Pulmonary artery endothelial cell (primary cell): ENCODE results near the gene SLX9. TPM values are rescaled to one million over a fixed set of nuclear protein-coding genes. Genes with fewer than 3 reads are reported as not detected.

ENCODE experiments used
- DNase-seq: peaks from one replicate; pipeline ENCODE4 v3.0.0-alpha.2; 2011; ENCODE audit warnings: low read depth, low spot score
- total RNA-seq: library from RNA; depleted of rRNA; stranded (reverse); fragments of >200 nt; gene quantifications from 2 replicates; pipeline ENCODE4 v1.2.3, GENCODE V29; 2014

SLX9 gene
- total RNA-seq, 1 donor from 2014 or later, result 33.6 TPM

DNA sequence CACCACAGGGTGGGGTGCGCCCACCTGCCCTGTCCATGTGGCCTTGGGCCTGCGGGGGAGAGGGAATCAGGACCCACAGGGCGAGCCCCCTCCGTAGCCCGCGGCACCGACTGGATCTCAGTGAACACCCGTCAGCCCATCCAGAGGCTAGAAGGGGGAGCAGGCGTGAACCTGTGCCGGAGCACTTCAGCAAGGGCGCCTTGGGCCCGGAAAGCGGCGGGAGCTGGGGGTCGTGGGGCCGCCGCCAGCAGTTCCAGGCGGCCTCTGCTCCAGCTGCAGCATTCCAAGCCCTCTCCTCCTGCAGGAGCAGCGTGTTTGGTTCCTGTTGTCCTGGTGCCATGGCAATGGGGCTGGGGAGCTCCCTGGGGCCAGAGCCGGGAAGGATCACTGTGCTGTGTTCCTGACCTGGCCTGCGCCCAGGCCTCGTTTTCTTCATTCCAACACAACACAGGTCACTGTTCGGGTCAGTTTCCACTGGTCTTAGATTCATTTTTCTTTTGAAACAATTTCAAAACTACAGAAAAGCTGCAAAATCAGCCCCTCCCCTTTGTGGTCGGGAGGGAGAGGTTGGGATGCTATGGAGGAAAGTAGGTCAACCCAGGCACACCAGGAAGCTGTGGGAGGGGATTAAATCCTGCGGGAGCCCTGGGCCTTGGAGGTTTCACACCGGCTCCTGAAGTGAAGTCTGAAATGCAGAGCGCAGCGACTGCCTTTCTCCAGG, 18.8 kb downstream of the SLX9 start:
- DNase-seq, result peak; percentile 75

DNA sequence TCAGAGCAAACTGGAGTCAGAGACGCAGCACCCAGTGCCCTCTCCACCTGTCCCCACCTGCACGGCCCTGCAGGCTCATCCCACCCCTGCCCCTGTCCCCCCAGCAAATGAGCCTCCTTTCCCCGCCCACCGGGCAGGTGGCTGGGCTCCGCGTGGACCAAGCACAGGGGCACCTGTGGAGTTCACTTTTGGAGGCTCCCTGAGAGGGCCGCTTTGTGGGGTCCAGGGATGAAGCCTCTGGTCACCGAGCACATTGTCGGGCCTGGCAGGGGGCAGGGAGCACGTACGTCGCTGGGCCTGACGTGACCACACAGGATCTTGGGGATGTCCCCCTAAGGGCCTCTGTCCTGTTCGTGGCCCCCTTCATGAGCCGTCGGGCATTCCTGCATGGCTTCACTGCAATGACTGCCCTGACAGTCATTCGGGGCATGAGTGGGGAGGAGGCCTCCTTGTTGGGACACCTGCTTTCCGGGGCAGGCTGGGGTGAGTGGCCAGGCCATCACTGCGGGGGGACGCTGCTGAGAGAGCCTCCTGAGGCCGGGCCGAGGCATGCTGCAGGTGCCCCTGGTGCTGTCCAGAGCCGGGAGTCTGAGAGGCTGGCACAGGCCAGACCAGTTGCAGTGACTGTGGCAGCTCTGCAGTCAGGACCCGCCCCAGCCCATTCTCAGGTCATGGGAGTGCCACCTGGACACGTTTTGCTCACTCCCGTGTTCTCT, 19.7 kb downstream of the SLX9 start:
- DNase-seq, result no peak

DNA sequence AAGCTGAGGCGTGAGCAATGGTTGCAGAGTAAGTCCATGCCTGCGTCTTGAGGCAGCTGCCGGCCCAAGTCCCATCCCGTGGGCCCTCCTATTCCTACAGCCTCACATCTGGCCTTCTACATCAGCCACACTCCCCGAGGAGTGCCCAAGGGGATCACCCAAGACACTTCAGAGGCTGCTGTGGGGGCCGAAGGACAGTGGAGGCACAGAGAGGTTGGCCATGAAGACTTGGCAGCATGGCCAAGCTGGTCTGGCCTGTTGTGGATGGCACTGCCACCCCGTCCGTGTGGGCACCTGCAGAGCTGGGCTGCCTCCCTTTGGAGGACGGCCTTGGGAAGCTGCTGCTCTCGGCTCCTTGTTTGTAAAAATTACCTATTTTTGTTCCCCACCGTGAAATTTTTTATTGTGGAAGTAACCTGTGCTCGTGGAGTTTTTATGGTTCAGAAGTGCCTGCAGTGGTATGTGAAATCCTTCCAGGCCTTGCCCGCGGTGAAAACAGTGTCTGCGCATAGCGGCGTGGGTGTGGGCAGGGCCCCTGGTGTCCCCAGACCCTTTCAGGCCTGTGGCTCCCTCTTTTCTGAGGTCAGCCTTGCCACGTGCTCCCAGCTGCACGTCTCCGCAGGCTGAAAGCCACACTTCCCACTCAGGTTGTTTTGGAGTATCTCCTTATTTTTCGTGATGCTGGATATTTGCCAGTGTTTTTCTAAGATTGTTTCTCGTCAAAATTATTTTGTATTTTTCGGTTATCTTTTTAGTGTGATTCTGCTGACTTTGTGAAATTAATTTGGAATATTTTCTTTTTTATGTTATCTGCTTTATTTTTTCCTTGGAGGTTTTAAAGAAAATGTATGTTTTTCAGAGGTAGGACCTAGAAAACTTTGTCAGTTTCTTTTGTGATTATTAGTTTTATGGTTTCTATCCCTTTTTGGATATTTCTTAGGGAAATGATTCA, 20.6 kb downstream of the SLX9 start:
- DNase-seq, result no peak

DNA sequence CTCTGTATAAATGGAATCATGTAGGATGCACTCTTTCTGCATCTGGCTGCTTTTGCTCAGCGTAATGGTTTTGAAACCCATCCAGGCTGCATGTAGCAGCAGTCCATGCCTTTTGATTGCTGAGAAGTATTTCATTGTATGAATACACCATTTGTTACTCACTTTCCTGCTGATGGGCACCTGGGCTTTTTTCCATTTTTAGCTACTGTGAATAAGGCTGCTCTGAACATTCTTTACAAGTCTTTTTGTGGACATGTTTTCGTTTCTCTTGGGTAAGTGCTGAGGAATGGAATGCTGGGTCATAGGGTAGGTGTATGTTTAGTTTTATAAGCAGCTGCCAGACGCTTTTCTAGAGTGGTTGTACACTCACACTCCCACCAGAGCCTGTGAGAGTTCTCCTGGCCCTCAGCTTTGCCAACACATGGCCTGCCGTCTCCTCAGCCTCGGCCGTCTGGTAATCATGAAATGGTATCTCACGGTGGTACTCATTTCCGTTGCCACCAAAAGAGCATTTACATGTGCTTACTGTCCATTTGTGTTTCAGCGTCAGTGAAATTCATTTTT, 22.7 kb downstream of the SLX9 start:
- peak; percentile 93 for DNase-seq

DNA sequence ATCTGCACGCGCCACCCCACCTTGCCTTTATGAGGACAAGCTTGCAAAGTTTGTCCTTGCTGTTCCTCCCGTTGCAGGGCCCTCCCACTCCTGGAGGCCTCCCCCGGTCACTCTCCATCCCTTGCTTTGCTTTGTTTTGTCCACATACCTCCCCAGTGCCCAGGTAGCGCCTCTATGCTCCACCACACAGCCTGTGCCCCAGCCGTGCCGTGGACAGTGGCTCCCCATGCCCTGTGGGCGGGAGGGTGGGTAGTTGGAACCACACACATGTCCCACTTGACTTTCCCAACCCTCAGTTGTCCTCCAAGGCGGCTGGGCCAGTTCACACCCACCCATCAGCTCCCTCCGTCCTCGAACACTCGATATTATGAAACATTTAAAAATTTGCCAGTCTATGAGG, 24.6 kb downstream of the SLX9 start:
- DNase-seq, result no peak

DNA sequence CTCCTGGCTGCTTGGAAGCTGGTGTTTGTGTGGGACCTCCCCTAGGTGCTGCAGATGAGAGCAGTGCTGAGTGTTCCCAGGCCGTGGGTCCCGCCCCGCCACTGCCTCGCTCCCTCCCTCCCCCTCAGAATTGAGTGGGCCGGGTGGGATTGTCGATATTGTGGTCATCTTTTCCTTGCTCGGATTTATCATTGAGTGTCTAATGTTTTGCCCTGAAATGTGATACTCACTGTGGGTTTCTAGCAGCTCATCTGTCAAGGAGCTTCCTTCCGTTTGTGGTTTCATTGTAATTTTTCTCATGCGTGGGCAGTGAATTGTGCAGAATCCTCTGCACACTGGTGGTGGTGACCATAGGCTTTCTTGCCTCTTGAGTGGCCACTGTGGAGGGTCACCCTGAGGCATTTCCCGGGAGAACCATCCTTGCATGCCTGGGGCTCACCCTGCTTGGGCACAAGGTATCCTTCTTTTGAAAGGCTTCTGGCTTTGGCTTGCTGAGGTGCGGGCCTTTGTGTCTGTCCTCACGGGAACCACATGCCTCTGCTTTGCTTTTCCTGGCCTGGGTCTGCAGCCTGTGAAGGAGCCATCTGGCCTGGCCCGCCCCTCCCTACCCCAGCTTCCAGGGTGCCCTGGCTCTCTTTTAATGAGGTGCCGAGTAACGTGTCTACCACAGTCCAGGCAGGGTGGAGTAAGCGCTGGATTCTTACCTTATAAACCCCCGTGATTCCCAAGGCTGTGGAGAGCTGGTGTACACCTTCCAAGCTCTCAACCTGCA, 25.6 kb downstream of the SLX9 start:
- DNase-seq, result no peak

DNA sequence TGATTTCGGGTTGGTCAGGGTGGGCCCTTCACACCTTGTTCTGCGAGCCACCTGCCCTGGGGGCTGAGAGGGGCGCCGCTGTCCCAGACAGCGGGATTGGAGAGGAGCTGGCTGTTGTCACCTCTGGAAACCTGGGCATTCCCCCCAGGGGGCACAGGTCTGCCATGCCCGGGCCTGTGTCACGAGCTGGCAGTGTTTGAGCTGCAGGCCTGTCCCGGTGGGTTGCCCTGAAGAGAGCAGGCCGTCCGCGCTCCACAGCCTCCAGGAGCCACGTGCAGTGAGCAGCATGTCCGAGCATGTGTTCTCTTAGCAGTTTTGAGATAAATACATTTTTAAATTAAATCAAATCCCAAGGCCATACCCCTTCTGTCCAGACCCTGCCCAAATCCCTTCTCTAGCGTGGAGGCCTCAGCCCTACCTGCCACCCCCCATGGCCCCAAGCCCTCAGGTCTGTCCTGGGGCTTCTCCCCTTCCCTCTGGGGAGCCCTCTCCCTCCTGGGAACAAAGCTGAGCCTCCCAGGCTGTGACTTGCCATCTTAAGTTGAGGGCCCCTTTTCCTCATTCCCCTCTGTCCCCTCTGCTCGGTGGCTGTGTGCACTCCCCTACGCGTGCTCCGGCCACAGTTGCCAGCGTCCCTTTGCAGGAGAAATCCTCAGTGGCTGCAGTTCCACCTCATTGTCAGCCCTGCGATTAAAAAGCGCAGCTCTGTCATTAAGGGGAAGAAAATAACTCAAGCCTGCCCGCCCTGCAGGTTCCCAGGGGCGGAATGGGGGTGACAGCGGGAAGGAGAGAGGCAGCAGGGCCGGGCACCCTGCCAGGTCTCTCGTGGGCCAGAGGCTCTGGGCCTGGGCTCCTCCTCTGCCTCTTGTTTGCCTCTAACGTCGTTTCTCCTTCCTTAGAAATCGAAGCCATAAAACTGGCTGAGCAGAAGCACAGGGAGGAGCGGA, 26.6 kb downstream of the SLX9 start:
- no peak for DNase-seq

DNA sequence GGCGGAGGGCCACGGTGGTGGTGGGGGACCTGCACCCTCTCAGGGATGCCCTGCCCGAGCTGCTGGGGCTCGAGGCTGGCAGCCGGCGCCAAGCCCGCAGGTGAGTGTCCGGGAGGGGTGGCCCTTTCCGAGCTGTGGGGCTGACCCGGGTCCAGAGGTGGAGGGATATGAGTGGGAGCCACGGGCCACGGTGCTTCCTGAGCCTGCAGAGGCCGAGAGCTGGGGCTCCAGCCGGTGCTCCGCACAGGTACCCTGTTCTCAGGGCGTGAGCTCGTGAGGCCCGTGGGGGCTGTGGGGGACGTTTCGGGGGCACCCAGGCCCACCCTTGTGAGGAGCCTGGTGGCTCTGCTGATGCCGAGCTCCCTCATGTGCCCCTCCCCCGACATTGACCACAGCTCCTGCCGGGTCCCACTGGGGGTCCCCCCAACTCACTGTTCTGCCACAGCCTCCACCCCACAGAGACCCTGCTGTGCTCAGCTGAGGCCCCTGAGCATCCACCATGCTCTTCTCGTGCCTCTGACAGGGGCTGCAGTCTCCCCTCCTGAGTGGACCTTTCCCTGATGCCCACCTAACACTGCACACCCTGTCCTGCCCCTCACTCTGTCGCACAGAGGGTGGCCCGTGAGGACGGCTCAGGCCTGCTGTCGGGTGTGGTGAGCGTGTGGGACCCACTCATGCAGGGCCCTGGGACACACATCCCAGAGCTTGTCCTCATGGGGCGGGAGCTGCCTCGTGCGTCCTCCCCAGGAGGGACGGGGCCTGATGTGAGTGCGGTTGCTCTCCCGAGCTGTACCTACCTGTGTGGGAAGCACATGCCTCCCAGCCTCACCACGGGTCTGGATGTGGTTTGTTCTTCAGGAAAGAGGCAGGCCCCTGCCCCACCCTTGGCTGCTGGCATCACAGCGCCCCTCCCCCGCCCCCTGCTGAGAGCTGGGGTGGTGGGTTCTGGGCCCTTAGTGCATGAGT, 27.5 kb downstream of the SLX9 start:
- no peak for DNase-seq

DNA sequence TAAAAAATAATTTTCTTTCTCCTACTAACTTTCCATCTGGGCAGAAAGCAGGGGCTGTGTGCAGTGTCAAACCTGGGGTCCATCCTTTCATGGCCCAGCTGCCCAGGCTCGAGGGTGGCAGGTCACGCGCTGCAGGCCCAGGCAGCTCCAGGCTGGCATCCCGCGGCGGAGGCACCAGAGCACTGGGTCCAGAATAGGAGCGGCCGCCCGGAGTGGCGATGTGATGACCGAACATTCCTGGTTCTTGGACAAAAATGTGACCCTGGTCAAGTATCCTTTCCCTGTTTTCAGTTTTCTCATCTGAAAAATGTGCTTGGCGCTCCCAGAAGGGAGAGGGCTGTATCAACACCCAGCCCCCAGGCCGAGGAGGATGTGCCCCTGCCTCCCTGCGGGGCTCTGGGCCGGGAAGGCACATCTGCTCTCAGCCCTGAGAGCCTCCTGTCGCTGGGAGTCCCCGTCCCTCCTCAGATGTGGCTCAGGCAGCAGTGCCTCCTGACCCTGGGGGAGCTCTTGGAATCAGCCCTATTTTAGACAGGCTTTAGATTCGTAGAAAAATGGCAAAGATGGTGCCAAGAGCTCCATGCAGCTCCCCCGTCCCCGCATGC, 29.3 kb downstream of the SLX9 start:
- DNase-seq, result no peak

DNA sequence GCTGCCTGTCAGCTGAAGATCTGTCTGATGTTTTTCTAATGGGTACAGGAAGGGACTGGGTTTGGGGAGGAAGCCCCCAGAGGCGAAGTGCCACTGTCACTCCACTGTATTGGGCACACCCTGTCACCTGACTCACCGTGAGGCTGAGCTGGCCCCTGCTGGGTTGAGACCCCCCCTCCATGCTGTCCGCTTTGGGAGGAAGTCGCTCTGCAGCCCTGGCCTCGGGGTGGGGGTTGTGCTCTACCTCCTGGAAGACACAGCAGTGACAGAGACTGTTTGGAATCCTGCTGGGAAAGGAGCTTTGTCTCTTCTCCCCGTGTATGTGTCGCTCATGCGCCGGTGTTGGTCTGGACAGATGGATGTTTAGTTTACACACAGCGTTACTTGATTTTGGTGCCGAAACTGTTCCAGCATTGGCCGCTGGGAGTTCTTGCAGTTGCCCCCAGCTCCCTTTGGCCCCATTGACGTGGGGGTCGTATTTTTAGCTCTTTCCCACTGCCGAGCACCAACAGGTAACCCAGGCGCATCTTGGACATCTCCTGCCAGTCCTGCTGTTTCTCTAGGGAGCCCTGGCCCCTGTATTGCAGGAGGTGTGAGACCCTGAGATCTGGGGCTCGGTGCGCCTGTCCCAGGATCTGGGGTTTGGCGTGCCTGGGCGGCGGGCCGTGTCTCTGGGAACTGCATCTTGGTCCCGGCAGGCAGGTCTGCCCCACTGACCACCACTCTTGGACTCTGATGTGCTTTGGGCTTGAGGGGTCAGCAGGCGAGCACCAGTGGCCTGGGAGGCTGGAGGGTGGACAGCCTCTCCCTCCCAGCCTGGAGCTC, 30.3 kb downstream of the SLX9 start:
- no peak for DNase-seq

DNA sequence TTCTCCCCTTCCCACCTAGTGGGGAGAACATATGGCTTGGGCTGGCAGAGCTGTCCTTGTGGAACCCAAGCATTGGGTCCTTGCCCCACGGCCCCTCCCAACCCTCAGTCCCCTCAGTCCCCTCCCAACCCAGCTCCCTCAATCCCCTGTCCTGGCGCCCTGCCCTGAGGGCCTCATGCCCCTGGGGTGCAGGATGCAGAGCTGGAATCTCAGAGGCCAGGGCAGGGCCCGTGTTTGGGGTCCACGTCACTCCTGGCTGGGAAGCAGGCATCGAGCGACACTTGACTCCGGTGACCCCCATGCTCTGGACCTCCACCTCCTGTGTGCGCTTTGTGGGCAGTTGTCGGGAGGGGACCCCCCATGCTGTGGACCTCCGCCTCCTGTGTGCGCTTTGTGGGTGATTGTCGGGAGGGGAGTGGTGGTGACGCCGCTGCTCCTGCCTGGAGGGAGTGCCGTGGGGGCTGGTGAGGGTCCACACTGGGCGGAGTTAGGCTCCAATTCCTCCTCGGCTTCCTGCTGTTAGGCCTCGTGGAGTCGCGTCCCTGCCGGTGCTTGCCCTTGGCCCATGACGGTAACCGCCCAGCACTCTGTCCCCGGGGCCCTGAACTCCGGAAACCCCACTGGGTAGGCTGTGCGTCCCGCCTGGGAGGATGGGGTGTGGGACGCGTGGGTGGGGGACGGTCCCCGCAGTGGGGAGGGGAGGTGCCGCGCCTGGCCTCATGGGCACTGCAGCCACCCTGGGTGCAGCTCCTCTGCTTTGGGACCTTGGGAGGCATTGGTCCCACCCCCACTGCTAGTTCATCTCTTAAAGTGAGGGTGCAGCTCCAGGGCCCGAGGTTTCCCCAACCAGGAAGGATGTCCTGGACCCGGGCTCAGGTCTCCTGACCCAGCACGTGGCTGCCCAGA, 31.2 kb downstream of the SLX9 start:
- no peak for DNase-seq

DNA sequence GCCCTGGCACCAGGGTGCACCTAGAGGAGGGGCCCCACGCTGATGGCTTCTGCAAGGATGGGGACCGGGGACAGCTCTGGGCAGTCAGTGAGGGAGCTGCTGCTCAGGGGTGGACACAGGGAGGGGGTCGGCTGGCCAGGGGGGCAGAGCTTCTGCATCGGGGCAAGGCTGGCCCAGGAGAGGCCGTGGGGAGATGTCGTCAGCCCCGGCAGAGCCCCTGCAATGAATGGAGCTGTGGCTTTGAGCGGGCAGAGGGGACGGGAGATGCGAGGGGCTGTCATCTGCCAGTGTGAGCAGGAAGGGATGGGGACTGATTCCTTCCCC, 31.8 kb downstream of the SLX9 start:
- DNase-seq, result no peak

DNA sequence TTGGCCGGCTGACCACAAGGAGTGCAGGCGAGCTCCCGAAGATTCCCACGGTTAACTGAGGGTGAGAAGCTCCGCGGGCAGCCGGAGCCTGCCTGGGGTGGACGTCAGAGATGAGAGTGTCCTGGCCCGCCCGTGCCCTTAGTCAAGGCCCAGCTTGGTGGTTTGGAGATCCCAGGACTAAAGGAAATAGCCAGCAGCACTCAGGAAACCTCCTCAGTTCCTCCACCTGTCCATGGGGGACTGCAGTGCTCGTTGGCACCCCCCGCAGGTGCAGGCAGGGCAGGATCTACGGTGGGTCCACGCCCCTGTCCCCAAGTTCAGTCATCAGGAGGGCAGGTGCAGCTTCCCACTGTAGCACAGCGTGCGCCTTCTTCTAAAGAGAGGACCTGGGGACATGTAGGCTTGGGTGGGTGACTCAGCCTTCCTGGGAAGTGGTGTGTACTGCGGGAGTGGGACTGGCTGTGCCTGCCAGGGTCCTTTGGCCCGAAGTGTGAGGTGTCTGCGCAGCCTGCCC, 32.5 kb downstream of the SLX9 start:
- no peak for DNase-seq

DNA sequence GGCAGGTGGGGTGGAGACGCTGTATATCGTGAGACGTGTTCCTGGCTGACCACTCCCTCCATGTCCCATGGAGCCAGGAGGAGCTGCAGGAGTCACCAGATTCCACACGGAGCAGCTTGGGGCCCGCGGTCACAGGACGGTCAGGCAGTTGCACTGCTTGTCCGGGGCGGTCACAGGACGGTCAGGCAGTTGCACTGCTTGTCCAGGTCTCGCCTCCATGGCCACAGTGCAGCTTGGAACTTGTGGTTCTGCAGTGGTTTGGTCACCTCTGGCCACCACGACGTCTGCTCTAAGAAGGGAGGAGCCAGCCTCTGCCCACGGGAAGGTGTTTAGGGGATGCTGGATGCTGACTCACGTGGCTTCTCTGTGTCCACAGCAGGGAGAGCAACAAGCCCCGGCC, 33.0 kb downstream of the SLX9 start:
- DNase-seq, result no peak

DNA sequence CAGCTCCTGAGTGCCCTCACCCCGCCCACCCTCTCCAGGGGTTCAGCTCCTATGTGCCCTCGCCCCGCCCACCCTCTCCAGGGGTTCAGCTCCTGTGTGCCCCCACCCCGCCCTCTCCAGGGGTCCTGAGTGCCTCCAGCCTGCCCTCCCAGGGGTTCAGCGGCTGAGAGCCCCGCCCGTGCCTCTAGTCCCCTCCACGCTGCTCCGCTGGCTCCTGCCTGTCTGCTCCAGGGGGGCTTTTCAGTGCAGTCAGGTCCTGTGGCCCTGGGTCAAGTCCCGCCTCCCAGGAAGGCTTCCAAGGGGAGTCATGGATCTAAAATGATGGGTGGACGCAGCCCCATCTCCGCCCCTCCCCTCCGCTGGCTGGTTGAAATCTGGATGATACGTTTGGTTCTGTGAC, 33.8 kb downstream of the SLX9 start:
- no peak for DNase-seq

DNA sequence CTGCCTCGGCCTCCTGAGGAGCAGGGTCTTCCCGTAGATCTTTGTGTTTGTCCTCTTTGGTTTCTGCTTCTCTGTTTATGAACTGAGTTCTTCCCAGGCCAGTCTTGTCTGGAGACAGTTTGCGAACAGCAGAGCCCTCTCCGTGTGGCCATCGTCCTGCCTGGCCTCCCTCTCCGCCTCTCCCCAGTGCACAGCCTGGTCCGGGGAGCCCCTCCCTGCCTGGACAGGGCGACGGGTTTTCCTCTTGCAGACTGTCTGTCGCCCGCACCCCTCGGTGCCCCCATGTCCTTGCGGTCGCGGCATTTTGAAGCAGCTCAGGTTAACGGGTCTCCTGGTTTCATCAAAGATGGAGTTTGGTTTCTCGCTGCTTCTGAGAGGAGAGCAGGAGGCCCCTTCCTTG, 34.8 kb downstream of the SLX9 start:
- no peak for DNase-seq
